T-cell (primary cell): Measurements from ENCODE around the gene IL17RC. TPM values are rescaled to one million over a fixed set of nuclear protein-coding genes. Genes with fewer than 3 reads are reported as not detected.
A peak's percentile ranks its signal among the peaks of the same experiment; 100 is the strongest.

Experiments used
- ATAC-seq, 4 experiments: fragments of 200-7000 bp in 3 of 4; fragments of 150-1000 bp in 1 of 4; cut with Tn5 transposase; replicated peaks in 1 of 4; 1 replicate in 3 of 4; 2 replicates in 1 of 4; pipeline ENCODE4 v1.10.0; 2021; ENCODE audit warnings: moderate library complexity in 3 of 4, mild to moderate bottlenecking in 2 of 4, moderate number of reproducible peaks in 1 of 4
- CTCF ChIA-PET, 2 donors: fragments of 300-600 bp; sonication (Branson Sonifier 250); formaldehyde crosslinking; loops; one replicate each; lab custom pipeline; 2022; ENCODE audit warnings: antibody characterized with exemption in 2 of 2; lab: Charles Lee
- POLR2A ChIA-PET, 2 donors: fragments of 300-600 bp; sonication (Branson Sonifier 250); formaldehyde crosslinking; loops; one replicate each; lab custom pipeline; 2022; ENCODE audit warnings: antibody characterized with exemption in 2 of 2; lab: Charles Lee
- DNase-seq, 35 experiments: peaks; one replicate each; pipeline versions ENCODE4 v3.0.0 to v3.0.0-alpha.2; 2013 to 2023
- H3K27ac ChIP-seq: one replicate; pipeline ENCODE4 v1.5.1; 2013; ENCODE audit warnings: low read length
- H3K27me3 ChIP-seq, 2 experiments: replicated peaks in 1 of 2; 1 replicate in 1 of 2; 2 replicates in 1 of 2; pipeline versions ENCODE4 v1.6.1 to v1.7.0; 2013; ENCODE audit warnings: low read length in 1 of 2, mixed read lengths in 1 of 2; ENCODE audit not compliant: control insufficient read depth in 2 of 2, insufficient read depth in 2 of 2; ENCODE audit errors: extremely low read depth in 1 of 2
- H3K36me3 ChIP-seq, 2 donors: 1 replicate in 1 of 2; 2 replicates in 1 of 2; pipeline versions ENCODE4 v1.6.1 to v1.7.0; 2013; ENCODE audit warnings: low read length in 1 of 2; ENCODE audit not compliant: control insufficient read depth in 2 of 2, insufficient read depth in 1 of 2; ENCODE audit errors: extremely low read depth in 1 of 2
- H3K4me1 ChIP-seq, 2 experiments: 1 replicate in 1 of 2; 2 replicates in 1 of 2; pipeline versions ENCODE4 v1.6.1 to v1.7.0; 2013; ENCODE audit warnings: low read length in 2 of 2, mixed read lengths in 1 of 2; ENCODE audit not compliant: insufficient read depth in 2 of 2, control insufficient read depth in 1 of 2; ENCODE audit errors: extremely low read depth in 1 of 2
- H3K4me3 ChIP-seq, 2 donors: 1 replicate in 1 of 2; 2 replicates in 1 of 2; pipeline versions ENCODE4 v1.5.1 to v1.7.0; 2013; ENCODE audit warnings: mild to moderate bottlenecking in 2 of 2, low read length in 1 of 2, moderate library complexity in 1 of 2; ENCODE audit not compliant: control insufficient read depth in 1 of 2; ENCODE audit errors: extremely low read depth in 1 of 2
- H3K9me3 ChIP-seq: 2 replicates; pipeline ENCODE4 v1.7.0; 2013
- H3K27ac Mint-ChIP-seq, 2 donors: one replicate each; pipeline ENCODE4 v1.8.0; 2020 to 2021; ENCODE audit warnings: mild to moderate bottlenecking in 2 of 2, mixed read lengths in 2 of 2
- H3K27me3 Mint-ChIP-seq, 2 donors: one replicate each; pipeline ENCODE4 v1.8.0; 2021 to 2022; ENCODE audit warnings: mixed read lengths in 2 of 2
- H3K36me3 Mint-ChIP-seq: one replicate; pipeline ENCODE4 v1.8.0; 2021; ENCODE audit warnings: mixed read lengths
- H3K4me1 Mint-ChIP-seq, 3 donors: one replicate each; pipeline ENCODE4 v1.8.0; 2020 to 2022; ENCODE audit warnings: mixed read lengths in 3 of 3, mild to moderate bottlenecking in 1 of 3
- H3K4me3 Mint-ChIP-seq, 3 donors: one replicate each; pipeline ENCODE4 v1.8.0; 2020 to 2022; ENCODE audit warnings: mild to moderate bottlenecking in 3 of 3, mixed read lengths in 3 of 3, moderate library complexity in 3 of 3
- H3K9me3 Mint-ChIP-seq, 3 donors: one replicate each; pipeline ENCODE4 v1.8.0; 2020 to 2022; ENCODE audit warnings: mixed read lengths in 3 of 3
- WGBS: methylation state at CpG from one replicate; pipeline ENCODE4 v1.1.5; 2013; ENCODE audit warnings: missing lambda C conversion rate; ENCODE audit not compliant: insufficient coverage; 5-methylcytosine and 5-hydroxymethylcytosine counted together
- total RNA-seq, 35 experiments: library from RNA in 6 of 35; stranded (reverse) in 6 of 35; fragments of 120-200 nt in 1 of 35; gene quantifications; one replicate each; pipeline versions ENCODE4 v1.2.1 to v1.2.4 and lab custom pipeline; 2013 to 2026

The IL17RC gene
- total RNA-seq, 5 donors from 2014 or later (not counting 1 experiment from before 2014, with no cell fraction given) = 0.54 to 1.2 (median 0.80) TPM

DNA sequence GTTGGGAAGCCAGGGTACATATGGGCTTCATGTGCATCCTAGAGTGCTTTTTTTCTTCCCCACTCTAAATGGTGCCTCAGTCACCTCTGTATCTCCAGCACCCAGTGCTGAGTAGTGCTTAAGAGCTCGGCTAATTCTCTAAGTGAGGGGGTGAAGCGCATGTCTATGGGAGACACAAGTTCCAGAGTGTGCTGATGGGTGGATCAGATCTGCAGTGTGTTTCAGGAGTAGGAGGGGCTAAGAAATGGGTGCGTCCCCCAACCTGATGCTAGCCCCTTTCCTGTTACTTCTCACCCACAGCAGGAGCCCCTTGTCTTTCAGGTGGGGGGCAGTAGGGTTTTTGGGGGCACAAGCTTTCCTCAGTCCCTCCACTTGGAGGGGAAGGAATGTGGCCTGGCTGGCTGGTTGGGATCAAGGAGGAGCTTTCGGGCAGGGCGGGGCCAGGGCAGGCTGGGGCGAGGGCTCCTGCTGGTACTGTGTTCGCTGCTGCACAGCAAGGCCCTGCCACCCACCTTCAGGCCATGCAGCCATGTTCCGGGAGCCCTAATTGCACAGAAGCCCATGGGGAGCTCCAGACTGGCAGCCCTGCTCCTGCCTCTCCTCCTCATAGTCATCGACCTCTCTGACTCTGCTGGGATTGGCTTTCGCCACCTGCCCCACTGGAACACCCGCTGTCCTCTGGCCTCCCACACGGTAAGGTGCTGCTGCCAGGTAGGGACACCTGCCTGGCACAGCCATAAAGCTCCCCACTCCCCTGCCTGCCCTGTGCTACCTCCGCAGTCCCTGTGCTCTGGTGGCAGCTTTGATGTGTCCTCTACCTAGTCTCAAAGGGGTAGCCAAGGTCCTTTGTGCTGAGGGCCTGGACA lies 14.3 kb upstream of the IL17RC start, which contains the start of gene IL17RE:
IL17RE (plus strand) TSS at position 477 of the 866 bp plus-strand sequence; CDS start at position 562, 85 bp downstream.
- no peaks in the 10 kb centered on the region for H3K36me3 ChIP-seq
- H3K4me1 Mint-ChIP-seq = peaks cover 24 to 39% (median 27%) of the 10 kb centered on the region in 3 donors
- H3K4me3 Mint-ChIP-seq = peak within 1 kb of the TSS; percentile 45 to 50 (median 47)
- H3K27me3 ChIP-seq = peaks cover 0 to 2% of the 10 kb centered on the region in 2 experiments
- POLR2A ChIA-PET = interaction anchor here (0.7 to 1.0 kb wide), 3 partner anchors 9 to 31 kb away, joined by 3 to 5 read pairs (median 3); partner anchors contain the start of gene CRELD1 (in 1 of the 2)
- WGBS = 70% methylated on average over 8 of the region's 13 CpGs
- CTCF ChIA-PET = interaction anchor here (0.6 to 0.9 kb wide), 2 partner anchors 30 to 337 kb away, joined by 4 to 7 read pairs; no protein-coding TSS in a partner anchor
- peak in 2 of 35 experiments; percentile 14 to 28 for DNase-seq
- H3K9me3 Mint-ChIP-seq = no peaks in the 10 kb centered on the region
- H3K27ac Mint-ChIP-seq = peak within 1 kb of the TSS; percentile 77 to 79
- H3K27me3 Mint-ChIP-seq = no peaks in the 10 kb centered on the region
- peak within 1 kb of the TSS in 1 of 2 donors; percentile 26 for H3K4me3 ChIP-seq
- peak in 3 of 4 experiments; percentile 31 to 67 (median 61) for ATAC-seq
- H3K4me1 ChIP-seq = peaks cover 8 to 21% of the 10 kb centered on the region in 2 experiments
- peak within 1 kb of the TSS; percentile 11 for H3K27ac ChIP-seq
- no peaks in the 10 kb centered on the region for H3K36me3 Mint-ChIP-seq
- H3K9me3 ChIP-seq = no peaks in the 10 kb centered on the region

DNA sequence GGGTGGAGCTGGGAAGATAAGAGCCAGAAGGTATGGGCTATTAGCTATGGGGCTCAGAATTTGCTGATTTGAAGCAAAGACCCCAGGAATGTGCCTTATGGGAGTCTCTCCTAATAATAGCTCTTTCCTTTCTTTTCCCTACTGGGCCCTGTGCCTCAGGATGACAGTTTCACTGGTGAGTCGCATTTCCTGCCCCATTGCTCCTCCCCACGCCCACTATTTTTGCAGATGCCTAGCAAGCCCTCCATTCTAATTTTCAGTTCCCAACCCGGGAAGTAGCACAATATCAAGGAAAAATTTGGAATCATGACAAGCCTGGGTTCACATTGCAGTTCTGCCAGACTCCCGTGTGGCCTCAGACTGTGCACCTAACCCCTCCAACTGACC lies 13.7 kb upstream of the IL17RC start:
- H3K9me3 ChIP-seq = no peaks in the 10 kb centered on the region
- ATAC-seq (peak in 1 of 4 experiments; percentile 26), DNase-seq (no peak)
- H3K4me1 ChIP-seq = peaks cover 8 to 21% of the 10 kb centered on the region in 2 experiments
- no peaks in the 10 kb centered on the region for H3K27me3 Mint-ChIP-seq
- peak overlapping the region; percentile 45 to 50 (median 47) for H3K4me3 Mint-ChIP-seq
- H3K27ac Mint-ChIP-seq = peak overlapping the region; percentile 51 to 77
- no peaks in the 10 kb centered on the region for H3K36me3 Mint-ChIP-seq
- H3K4me1 Mint-ChIP-seq = peaks cover 24 to 35% (median 25%) of the 10 kb centered on the region in 3 donors
- ChIA-PET POLR2A (interaction anchor here (0.7 to 1.0 kb wide), 2 partner anchors 10 to 30 kb away, joined by 3 to 5 read pairs; partner anchors contain the start of gene CRELD1 (in 1 of the 2)), CTCF (interaction anchor here in 1 of 2 donors (0.6 kb wide), 1 partner anchor 337 kb away, joined by 7 read pairs; no protein-coding TSS in a partner anchor)
- peak overlapping the region; percentile 11 for H3K27ac ChIP-seq
- WGBS = 49% methylated on average over 2 of the region's 4 CpGs
- no peaks in the 10 kb centered on the region for H3K36me3 ChIP-seq
- peaks cover 0 to 2% of the 10 kb centered on the region in 2 experiments for H3K27me3 ChIP-seq
- H3K4me3 ChIP-seq = peak overlapping the region in 1 of 2 donors; percentile 26
- no peaks in the 10 kb centered on the region for H3K9me3 Mint-ChIP-seq

DNA sequence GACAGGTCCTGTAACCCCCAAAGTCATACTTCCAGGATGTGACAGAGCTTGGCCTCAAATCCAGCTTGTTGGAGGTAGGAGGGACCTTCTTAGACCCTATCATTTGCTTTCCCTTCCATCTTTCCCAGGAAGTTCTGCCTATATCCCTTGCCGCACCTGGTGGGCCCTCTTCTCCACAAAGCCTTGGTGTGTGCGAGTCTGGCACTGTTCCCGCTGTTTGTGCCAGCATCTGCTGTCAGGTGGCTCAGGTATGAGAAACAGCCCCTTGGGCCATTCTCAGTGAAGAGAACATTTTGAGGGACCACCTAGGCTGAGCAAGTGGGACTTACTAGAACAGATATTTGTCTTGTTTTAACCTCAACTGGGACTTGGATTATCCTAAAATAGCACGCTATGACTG lies 13.0 kb upstream of the IL17RC start:
- Mint-ChIP-seq H3K4me1 (peaks cover 24 to 32% (median 24%) of the 10 kb centered on the region in 3 donors), H3K9me3 (no peaks in the 10 kb centered on the region)
- 92% methylated on average over 3 of the region's 4 CpGs for WGBS

DNA sequence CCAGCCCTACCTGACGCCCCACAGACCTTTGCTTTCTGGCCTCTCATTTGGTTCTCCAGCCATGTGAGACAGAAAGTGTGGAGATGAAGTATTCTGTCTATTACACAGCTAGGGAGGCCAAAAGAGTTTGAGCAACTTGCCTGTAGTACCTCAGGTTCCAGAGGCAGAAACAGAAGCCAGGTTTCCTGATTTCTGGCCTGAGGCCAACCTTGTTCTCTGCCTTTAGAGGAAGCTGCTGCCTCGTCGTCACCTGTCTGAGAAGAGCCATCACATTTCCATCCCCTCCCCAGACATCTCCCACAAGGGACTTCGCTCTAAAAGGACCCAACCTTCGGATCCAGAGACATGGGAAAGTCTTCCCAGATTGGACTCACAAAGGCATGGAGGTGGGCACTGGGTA lies 10.4 kb upstream of the IL17RC start:
- CTCF ChIA-PET = interaction anchor here in 1 of 2 donors (0.6 kb wide), 1 partner anchor 17 kb away, joined by 3 read pairs; no protein-coding TSS in a partner anchor

More for the DNA sequence above, 13.0 kb upstream of the IL17RC start:
- no peak overlapping the region for H3K4me3 ChIP-seq
- peaks cover 8 to 21% of the 10 kb centered on the region in 2 experiments for H3K4me1 ChIP-seq
- ChIA-PET POLR2A (interaction anchor here in 1 of 2 donors (0.6 kb wide), 1 partner anchor 111 kb away, joined by 4 read pairs; the partner anchor contains the start of gene ARPC4), CTCF (no interaction called here)
- Mint-ChIP-seq H3K27ac (no peak overlapping the region), H3K36me3 (no peaks in the 10 kb centered on the region), H3K4me3 (no peak overlapping the region), H3K27me3 (no peaks in the 10 kb centered on the region)
- H3K27me3 ChIP-seq = peaks cover 0 to 2% of the 10 kb centered on the region in 2 experiments
- ATAC-seq = no peak
- DNase-seq = no peak
- H3K9me3 ChIP-seq = no peaks in the 10 kb centered on the region
- no peaks in the 10 kb centered on the region for H3K36me3 ChIP-seq
- H3K27ac ChIP-seq = no peak overlapping the region

DNA sequence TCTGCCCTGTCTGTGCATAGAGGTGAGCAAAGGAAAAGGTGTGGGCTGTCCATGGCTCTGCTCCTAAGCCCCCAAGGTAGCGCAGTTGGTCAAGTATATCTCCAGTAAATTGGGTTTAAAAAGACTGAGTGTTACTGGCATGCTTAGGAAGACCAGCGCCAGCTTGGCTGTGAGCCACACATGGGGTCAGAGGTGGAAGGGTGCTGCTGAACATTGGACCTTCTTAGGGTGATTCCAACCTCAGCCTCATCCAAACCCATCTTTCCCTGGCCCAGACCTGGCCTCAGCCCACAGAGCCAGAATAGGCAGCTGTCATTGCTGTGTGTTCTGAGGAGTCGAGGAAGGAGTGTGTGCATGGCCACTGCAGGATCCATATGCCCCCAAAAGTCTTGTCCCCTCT lies 8.6 kb upstream of the IL17RC start:
- H3K27me3 Mint-ChIP-seq = no peaks in the 10 kb centered on the region
- H3K4me1 ChIP-seq = peaks cover 0 to 8% of the 10 kb centered on the region in 2 experiments
- 80% methylated on average over 1 of the region's 3 CpGs for WGBS
- peaks cover 4 to 29% (median 11%) of the 10 kb centered on the region in 3 donors for H3K4me1 Mint-ChIP-seq
- POLR2A ChIA-PET = interaction anchor here in 1 of 2 donors (1.0 kb wide), 1 partner anchor 18 kb away, joined by 3 read pairs; the partner anchor contains the start of gene JAGN1
- H3K36me3 ChIP-seq = no peaks in the 10 kb centered on the region
- H3K36me3 Mint-ChIP-seq = no peaks in the 10 kb centered on the region
- no peak overlapping the region for H3K4me3 Mint-ChIP-seq
- ATAC-seq (no peak), DNase-seq (no peak)
- CTCF ChIA-PET = interaction anchor here in 1 of 2 donors (0.5 kb wide), 1 partner anchor 24 kb away, joined by 3 read pairs; no protein-coding TSS in a partner anchor
- peaks cover 0 to 3% of the 10 kb centered on the region in 2 experiments for H3K27me3 ChIP-seq
- no peak overlapping the region for H3K27ac Mint-ChIP-seq
- no peaks in the 10 kb centered on the region for H3K9me3 Mint-ChIP-seq
- H3K9me3 ChIP-seq = no peaks in the 10 kb centered on the region
- no peak overlapping the region for H3K27ac ChIP-seq
- H3K4me3 ChIP-seq = no peak overlapping the region

More for the DNA sequence above, 10.4 kb upstream of the IL17RC start:
- no CpG with 5 or more reads among the region's 5 CpGs for WGBS
- Mint-ChIP-seq H3K36me3 (no peaks in the 10 kb centered on the region), H3K27me3 (no peaks in the 10 kb centered on the region), H3K4me3 (no peak overlapping the region), H3K9me3 (no peaks in the 10 kb centered on the region), H3K27ac (no peak overlapping the region), H3K4me1 (peaks cover 19 to 34% (median 20%) of the 10 kb centered on the region in 3 donors)
- Histone ChIP-seq H3K9me3 (no peaks in the 10 kb centered on the region), H3K27me3 (peaks cover 0 to 5% of the 10 kb centered on the region in 2 experiments), H3K4me1 (peaks cover 8 to 19% of the 10 kb centered on the region in 2 experiments), H3K36me3 (no peaks in the 10 kb centered on the region), H3K27ac (no peak overlapping the region), H3K4me3 (no peak overlapping the region)
- POLR2A ChIA-PET = no interaction called here
- no peak for DNase-seq
- ATAC-seq = no peak
